Measurements from ENCODE around the gene RNF220. TPM values are rescaled to one million over a fixed set of nuclear protein-coding genes. Genes with fewer than 3 reads are reported as not detected.

The RNF220 gene
- total RNA-seq, 1 experiment from 2014 or later, result 60.9 TPM

GRCh38 chr1:44514673-44515072 is 109.6 kb downstream of the RNF220 start:
- no peak for DNase-seq (ENCODE audit: extremely low read depth, low read depth)

GRCh38 chr1:44515416-44515815 is 110.4 kb downstream of the RNF220 start:
- no peak for DNase-seq (ENCODE audit: extremely low read depth, low read depth)

GRCh38 chr1:44519035-44519676 is 114.1 kb downstream of the RNF220 start:
- no peak for DNase-seq (ENCODE audit: extremely low read depth, low read depth)

- DNase-seq (ENCODE audit: extremely low read depth, low read depth), result no peak
Measured at GRCh38 chr1:44521378-44522080, 116.5 kb downstream of the RNF220 start.

GRCh38 chr1:44523593-44524591 is 118.8 kb downstream of the RNF220 start:
- no peak for DNase-seq (ENCODE audit: extremely low read depth, low read depth)

GRCh38 chr1:44524655-44525500 is 119.8 kb downstream of the RNF220 start:
- no peak for DNase-seq (ENCODE audit: extremely low read depth, low read depth)

GRCh38 chr1:44526295-44527073 is 121.4 kb downstream of the RNF220 start:
- no peak for DNase-seq (ENCODE audit: extremely low read depth, low read depth)

GRCh38 chr1:44531785-44532566 is 126.9 kb downstream of the RNF220 start:
- DNase-seq (ENCODE audit: extremely low read depth, low read depth), result peak; percentile 57

GRCh38 chr1:44532567-44532944 is 127.5 kb downstream of the RNF220 start:
- DNase-seq (ENCODE audit: extremely low read depth, low read depth), result no peak

- DNase-seq (ENCODE audit: extremely low read depth, low read depth), result no peak
Measured at GRCh38 chr1:44534771-44535170, 129.7 kb downstream of the RNF220 start.

- DNase-seq (ENCODE audit: extremely low read depth, low read depth), result no peak
Measured at GRCh38 chr1:44536357-44537209, 131.5 kb downstream of the RNF220 start.

- DNase-seq (ENCODE audit: extremely low read depth, low read depth), result no peak
Measured at GRCh38 chr1:44537538-44537937, 132.5 kb downstream of the RNF220 start.

GRCh38 chr1:44537956-44538355 is 132.9 kb downstream of the RNF220 start:
- no peak for DNase-seq (ENCODE audit: extremely low read depth, low read depth)

- DNase-seq (ENCODE audit: extremely low read depth, low read depth), result no peak
Measured at GRCh38 chr1:44539991-44540730, 135.1 kb downstream of the RNF220 start.

- DNase-seq (ENCODE audit: extremely low read depth, low read depth), result no peak
Measured at GRCh38 chr1:44542420-44543063, 137.5 kb downstream of the RNF220 start.

GRCh38 chr1:44543064-44543744 is 138.1 kb downstream of the RNF220 start:
- no peak for DNase-seq (ENCODE audit: extremely low read depth, low read depth)
